Femur (tissue), 1 donor: Measurements from ENCODE around the gene MYH6.

Source experiments
- DNase-seq: peaks from one replicate; pipeline ENCODE4 v3.0.0-alpha.2; 2017

Gene MYH6

GRCh38 chr14:23375527-23376251 is 32.4 kb downstream of the MYH6 start:
- DNase-seq = no peak

- no peak for DNase-seq
Measured at GRCh38 chr14:23373041-23373440, 35.0 kb downstream of the MYH6 start.

GRCh38 chr14:23372509-23372908 is 35.6 kb downstream of the MYH6 start, which contains the start of gene IL25:
Gene IL25 (plus strand): TSS chr14:23372809.
- DNase-seq = no peak

GRCh38 chr14:23371865-23372264 is 36.2 kb downstream of the MYH6 start:
- DNase-seq = no peak

GRCh38 chr14:23370221-23370620 is 37.9 kb downstream of the MYH6 start:
- DNase-seq = no peak

- DNase-seq = peak; percentile 91
Measured at GRCh38 chr14:23366426-23366921, 41.6 kb downstream of the MYH6 start.

GRCh38 chr14:23365732-23366425 is 42.2 kb downstream of the MYH6 start:
- DNase-seq = no peak

- DNase-seq = peak; percentile 84
Measured at GRCh38 chr14:23365036-23365731, 42.9 kb downstream of the MYH6 start, which contains the start of gene EFS. Gene EFS (minus strand): TSS chr14:23365172. CDS start chr14:23365025, 147 bp downstream.

- DNase-seq = peak; percentile 74
Measured at GRCh38 chr14:23364164-23365035, 43.7 kb downstream of the MYH6 start.

GRCh38 chr14:23362200-23362599 is 45.9 kb downstream of the MYH6 start:
- no peak for DNase-seq

- no peak for DNase-seq
Measured at GRCh38 chr14:23361763-23362162, 46.3 kb downstream of the MYH6 start.

GRCh38 chr14:23361320-23361719 is 46.8 kb downstream of the MYH6 start:
- peak; percentile 53 for DNase-seq

- no peak for DNase-seq
Measured at GRCh38 chr14:23360496-23360895, 47.6 kb downstream of the MYH6 start.

- DNase-seq = peak; percentile 17
Measured at GRCh38 chr14:23359722-23360447, 48.2 kb downstream of the MYH6 start.

GRCh38 chr14:23359167-23359626 is 48.9 kb downstream of the MYH6 start:
- DNase-seq = peak; percentile 16

- DNase-seq = peak; percentile 13
Measured at GRCh38 chr14:23358553-23359166, 49.4 kb downstream of the MYH6 start.

GRCh38 chr14:23358042-23358441 is 50.0 kb downstream of the MYH6 start:
- no peak for DNase-seq

GRCh38 chr14:23357261-23357660 is 50.8 kb downstream of the MYH6 start:
- no peak for DNase-seq

- no peak for DNase-seq
Measured at GRCh38 chr14:23356662-23357061, 51.4 kb downstream of the MYH6 start.

GRCh38 chr14:23355871-23356435 is 52.1 kb downstream of the MYH6 start:
- no peak for DNase-seq

GRCh38 chr14:23354990-23355389 is 53.1 kb downstream of the MYH6 start:
- no peak for DNase-seq
